Adrenal gland (tissue), 5 donors: Measurements from ENCODE around the gene TPR.

Experiments used
- CTCF ChIP-seq, 6 experiments: fragments of 450-650 bp in 4 of 6; fragments of 200-600 bp in 2 of 6; sonication (generic) in 1 of 6; IDR thresholded peaks; 1 replicate in 5 of 6; 2 replicates in 1 of 6; pipeline versions ENCODE4 v1.5.1 to v1.8.0; 2016 to 2021; ENCODE audit warnings: antibody characterized with exemption in 6 of 6, mild to moderate bottlenecking in 2 of 6, moderate library complexity in 1 of 6
- POLR2A ChIP-seq, 2 donors: fragments of 450-650 bp; IDR thresholded peaks; one replicate each; pipeline ENCODE4 v1.6.1; 2017; ENCODE audit warnings: antibody characterized with exemption in 2 of 2, mild to moderate bottlenecking in 2 of 2, moderate library complexity in 1 of 2
- donor health status: DM: no; HTN: no; CAD: no.

GRCh38 chr1:186299570-186299969 lies 75.5 kb downstream of the TPR start:
- TF ChIP-seq CTCF (IDR thresholded peaks at IDR 0.05) (no peak), POLR2A (IDR thresholded peaks at IDR 0.05) (no peak)
